ENCODE results near the gene GNLY. TPM values are rescaled to one million over a fixed set of nuclear protein-coding genes. Genes with fewer than 3 reads are reported as not detected.

GNLY gene
- polyA plus RNA-seq, 1 of the 3 experiments (the other 2 are of a cell fraction) = not detected

DNA sequence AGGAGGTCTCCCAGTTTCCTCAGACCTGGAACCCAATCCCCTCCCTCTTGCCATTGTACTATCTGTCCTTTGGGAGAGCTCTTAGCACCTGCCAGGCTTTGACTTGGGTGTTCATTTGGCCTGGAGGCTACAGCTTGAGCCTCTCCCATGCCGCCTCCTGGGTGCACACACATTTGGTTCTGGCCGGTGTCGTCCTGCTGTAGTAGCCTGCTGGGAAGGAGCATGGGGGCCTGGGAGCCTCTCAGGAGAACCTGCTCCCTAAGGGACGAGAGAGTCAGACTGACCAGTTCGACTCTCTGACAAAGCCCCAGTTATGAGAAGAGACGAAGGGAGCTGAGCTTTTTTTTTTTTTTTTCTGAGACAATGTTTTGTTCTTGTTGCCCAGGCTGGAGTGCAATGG is 18.7 kb upstream of the GNLY start:
- Histone ChIP-seq H3K4me3 (ENCODE audit: low read depth in 2 of 2, low read length in 1 of 2) (no peak overlapping the region), H4K20me1 (ENCODE audit: insufficient read depth) (no peaks in the 10 kb centered on the region), H3K9me3 (no peaks in the 10 kb centered on the region), H3K36me3 (replicated peaks in 1 of 2; ENCODE audit: control insufficient read depth in 1 of 2, insufficient read depth in 2 of 2, low read length in 1 of 2) (no peaks in the 10 kb centered on the region), H3K9ac (no peak overlapping the region), H3K27ac (ENCODE audit: low read depth in 2 of 2, low read length in 1 of 2) (no peak overlapping the region), H3F3A (replicated peaks; ENCODE audit: insufficient read depth) (no peaks in the 10 kb centered on the region), H3K4me2 (no peak overlapping the region), H3K27me3 (ENCODE audit: insufficient read depth) (no peaks in the 10 kb centered on the region), H3K4me1 (ENCODE audit: control insufficient read depth in 1 of 2, insufficient read depth in 2 of 2, low read depth in 1 of 2, low read length in 1 of 2) (peaks cover 0 to 7% of the 10 kb centered on the region in 2 experiments; a peak in 1 of 4 replicates), H3K79me2 (ENCODE audit: insufficient read depth) (no peaks in the 10 kb centered on the region), H3K9me2 (no peaks in the 10 kb centered on the region), H2AFZ (ENCODE audit: low read depth) (no peak overlapping the region)
- no peak for DNase-seq
- CTCF ChIA-PET = interaction anchor here (1.1 to 3.4 kb wide), 5 partner anchors 31 to 376 kb away, joined by 3 to 15 read pairs (median 5); no protein-coding TSS in a partner anchor
- WGBS (ENCODE audit: low lambda C conversion rate) = 82% methylated on average over 6 of the region's 6 CpGs
- TF ChIP-seq EP300 (IDR thresholded peaks at IDR 0.05; ENCODE audit: borderline replicate concordance in 1 of 2, low read depth in 1 of 2, low read length in 1 of 2) (no peak), TCF12 (IDR thresholded peaks at IDR 0.05) (no peak), RXRA (IDR thresholded peaks at IDR 0.05; ENCODE audit: borderline replicate concordance, low read depth) (no peak), SIN3A (IDR thresholded peaks at IDR 0.05; ENCODE audit: borderline replicate concordance, low read depth, low read length) (no peak), MEF2A (IDR thresholded peaks at IDR 0.05; ENCODE audit: borderline replicate concordance, low read depth) (no peak), RCOR1 (IDR thresholded peaks at IDR 0.05; ENCODE audit: low read length) (no peak), RAD21 (IDR thresholded peaks at IDR 0.05; ENCODE audit: low read length) (no peak), GATA2 (CRISPR knock-in tag; IDR thresholded peaks at IDR 0.05) (no peak), TAF1 (IDR thresholded peaks at IDR 0.05; ENCODE audit: borderline replicate concordance, low read depth, low read length) (no peak)
- TF ChIP-seq, protein P1, sequence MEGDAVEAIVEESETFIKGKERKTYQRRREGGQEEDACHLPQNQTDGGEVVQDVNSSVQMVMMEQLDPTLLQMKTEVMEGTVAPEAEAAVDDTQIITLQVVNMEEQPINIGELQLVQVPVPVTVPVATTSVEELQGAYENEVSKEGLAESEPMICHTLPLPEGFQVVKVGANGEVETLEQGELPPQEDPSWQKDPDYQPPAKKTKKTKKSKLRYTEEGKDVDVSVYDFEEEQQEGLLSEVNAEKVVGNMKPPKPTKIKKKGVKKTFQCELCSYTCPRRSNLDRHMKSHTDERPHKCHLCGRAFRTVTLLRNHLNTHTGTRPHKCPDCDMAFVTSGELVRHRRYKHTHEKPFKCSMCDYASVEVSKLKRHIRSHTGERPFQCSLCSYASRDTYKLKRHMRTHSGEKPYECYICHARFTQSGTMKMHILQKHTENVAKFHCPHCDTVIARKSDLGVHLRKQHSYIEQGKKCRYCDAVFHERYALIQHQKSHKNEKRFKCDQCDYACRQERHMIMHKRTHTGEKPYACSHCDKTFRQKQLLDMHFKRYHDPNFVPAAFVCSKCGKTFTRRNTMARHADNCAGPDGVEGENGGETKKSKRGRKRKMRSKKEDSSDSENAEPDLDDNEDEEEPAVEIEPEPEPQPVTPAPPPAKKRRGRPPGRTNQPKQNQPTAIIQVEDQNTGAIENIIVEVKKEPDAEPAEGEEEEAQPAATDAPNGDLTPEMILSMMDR (IDR thresholded peaks at IDR 0.05) = no peak
- TF ChIP-seq, protein P2, sequence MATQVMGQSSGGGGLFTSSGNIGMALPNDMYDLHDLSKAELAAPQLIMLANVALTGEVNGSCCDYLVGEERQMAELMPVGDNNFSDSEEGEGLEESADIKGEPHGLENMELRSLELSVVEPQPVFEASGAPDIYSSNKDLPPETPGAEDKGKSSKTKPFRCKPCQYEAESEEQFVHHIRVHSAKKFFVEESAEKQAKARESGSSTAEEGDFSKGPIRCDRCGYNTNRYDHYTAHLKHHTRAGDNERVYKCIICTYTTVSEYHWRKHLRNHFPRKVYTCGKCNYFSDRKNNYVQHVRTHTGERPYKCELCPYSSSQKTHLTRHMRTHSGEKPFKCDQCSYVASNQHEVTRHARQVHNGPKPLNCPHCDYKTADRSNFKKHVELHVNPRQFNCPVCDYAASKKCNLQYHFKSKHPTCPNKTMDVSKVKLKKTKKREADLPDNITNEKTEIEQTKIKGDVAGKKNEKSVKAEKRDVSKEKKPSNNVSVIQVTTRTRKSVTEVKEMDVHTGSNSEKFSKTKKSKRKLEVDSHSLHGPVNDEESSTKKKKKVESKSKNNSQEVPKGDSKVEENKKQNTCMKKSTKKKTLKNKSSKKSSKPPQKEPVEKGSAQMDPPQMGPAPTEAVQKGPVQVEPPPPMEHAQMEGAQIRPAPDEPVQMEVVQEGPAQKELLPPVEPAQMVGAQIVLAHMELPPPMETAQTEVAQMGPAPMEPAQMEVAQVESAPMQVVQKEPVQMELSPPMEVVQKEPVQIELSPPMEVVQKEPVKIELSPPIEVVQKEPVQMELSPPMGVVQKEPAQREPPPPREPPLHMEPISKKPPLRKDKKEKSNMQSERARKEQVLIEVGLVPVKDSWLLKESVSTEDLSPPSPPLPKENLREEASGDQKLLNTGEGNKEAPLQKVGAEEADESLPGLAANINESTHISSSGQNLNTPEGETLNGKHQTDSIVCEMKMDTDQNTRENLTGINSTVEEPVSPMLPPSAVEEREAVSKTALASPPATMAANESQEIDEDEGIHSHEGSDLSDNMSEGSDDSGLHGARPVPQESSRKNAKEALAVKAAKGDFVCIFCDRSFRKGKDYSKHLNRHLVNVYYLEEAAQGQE (IDR thresholded peaks at IDR 0.05; ENCODE audit: low read depth, low read length) = no peak
- TF ChIP-seq, protein P3, sequence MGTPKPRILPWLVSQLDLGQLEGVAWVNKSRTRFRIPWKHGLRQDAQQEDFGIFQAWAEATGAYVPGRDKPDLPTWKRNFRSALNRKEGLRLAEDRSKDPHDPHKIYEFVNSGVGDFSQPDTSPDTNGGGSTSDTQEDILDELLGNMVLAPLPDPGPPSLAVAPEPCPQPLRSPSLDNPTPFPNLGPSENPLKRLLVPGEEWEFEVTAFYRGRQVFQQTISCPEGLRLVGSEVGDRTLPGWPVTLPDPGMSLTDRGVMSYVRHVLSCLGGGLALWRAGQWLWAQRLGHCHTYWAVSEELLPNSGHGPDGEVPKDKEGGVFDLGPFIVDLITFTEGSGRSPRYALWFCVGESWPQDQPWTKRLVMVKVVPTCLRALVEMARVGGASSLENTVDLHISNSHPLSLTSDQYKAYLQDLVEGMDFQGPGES (IDR thresholded peaks at IDR 0.05; ENCODE audit: low read depth, low read length) = no peak
- POLR2A ChIA-PET = no interaction called here
